Neuronal stem cell (in vitro differentiated cells): ENCODE measurements around the gene TRMT44.

Experiments
- DNase-seq: peaks from one replicate; pipeline ENCODE4 v3.0.0-alpha.2; 2013; ENCODE audit warnings: low spot score
- H2AFZ ChIP-seq: one replicate; pipeline ENCODE4 v1.6.1; 2013; ENCODE audit warnings: mild to moderate bottlenecking, low read length, inconsistent platforms
- H2AK5ac ChIP-seq: 2 replicates; pipeline ENCODE4 v1.6.1; 2013; ENCODE audit warnings: low read depth, mild to moderate bottlenecking, inconsistent platforms, low read length, moderate library complexity, mixed read lengths
- H2BK120ac ChIP-seq: 2 replicates; pipeline ENCODE4 v1.6.1; 2013; ENCODE audit warnings: low read depth, mild to moderate bottlenecking, inconsistent platforms, low read length, moderate library complexity, mixed read lengths
- H2BK12ac ChIP-seq: one replicate; pipeline ENCODE4 v1.6.1; 2013; ENCODE audit warnings: low read length, inconsistent platforms
- H2BK15ac ChIP-seq: 2 replicates; pipeline ENCODE4 v1.6.1; 2013; ENCODE audit warnings: mild to moderate bottlenecking, low read length, inconsistent platforms, mixed read lengths
- H2BK5ac ChIP-seq: one replicate; pipeline ENCODE4 v1.6.1; 2013; ENCODE audit warnings: inconsistent platforms, mild to moderate bottlenecking, low read length, moderate library complexity
- H3K14ac ChIP-seq: one replicate; pipeline ENCODE4 v1.6.1; 2013; ENCODE audit warnings: low read length, inconsistent platforms
- H3K18ac ChIP-seq: 2 replicates; pipeline ENCODE4 v1.6.1; 2013; ENCODE audit warnings: low read length, inconsistent platforms
- H3K23ac ChIP-seq: 2 replicates; pipeline ENCODE4 v1.6.1; 2013; ENCODE audit warnings: low read depth, mild to moderate bottlenecking, mixed read lengths, low read length, inconsistent platforms; ENCODE audit not compliant: poor library complexity
- H3K27ac ChIP-seq: replicated peaks from 3 replicates; pipeline ENCODE4 v1.5.1; 2013; ENCODE audit warnings: low read length, inconsistent platforms
- H3K27me3 ChIP-seq, 3 experiments: 2 replicates each; pipeline ENCODE4 v1.6.1; 2013; ENCODE audit warnings: low read length in 3 of 3, mild to moderate bottlenecking in 2 of 3, inconsistent platforms in 1 of 3, low read depth in 1 of 3, mixed read lengths in 1 of 3, moderate library complexity in 1 of 3; ENCODE audit not compliant: control insufficient read depth in 3 of 3, insufficient read depth in 3 of 3
- H3K36me3 ChIP-seq, 2 donors: replicated peaks in 1 of 2; 2 replicates each; pipeline ENCODE4 v1.6.1; 2013; ENCODE audit warnings: low read length in 2 of 2; ENCODE audit not compliant: control insufficient read depth in 2 of 2, insufficient read depth in 2 of 2
- H3K4ac ChIP-seq: 2 replicates; pipeline ENCODE4 v1.6.1; 2013; ENCODE audit warnings: inconsistent platforms, mild to moderate bottlenecking, low read length, moderate library complexity
- H3K4me1 ChIP-seq, 2 donors: 1 replicate in 1 of 2; 2 replicates in 1 of 2; pipeline ENCODE4 v1.6.1; 2013; ENCODE audit warnings: low read length in 2 of 2, low read depth in 1 of 2; ENCODE audit not compliant: control insufficient read depth in 2 of 2, insufficient read depth in 1 of 2
- H3K4me2 ChIP-seq: one replicate; pipeline ENCODE4 v1.6.1; 2013; ENCODE audit warnings: mild to moderate bottlenecking, low read length, inconsistent platforms; ENCODE audit not compliant: insufficient read depth, poor library complexity, severe bottlenecking
- H3K4me3 ChIP-seq, 2 donors: 2 replicates each; pipeline ENCODE4 v1.5.1; 2013; ENCODE audit warnings: low read length in 2 of 2, mild to moderate bottlenecking in 2 of 2, inconsistent platforms in 1 of 2, moderate library complexity in 1 of 2
- H3K79me1 ChIP-seq: one replicate; pipeline ENCODE4 v1.6.1; 2013; ENCODE audit warnings: low read depth, mild to moderate bottlenecking, inconsistent platforms, low read length, moderate library complexity
- H3K9ac ChIP-seq: one replicate; pipeline ENCODE4 v1.6.1; 2013; ENCODE audit warnings: mild to moderate bottlenecking, low read depth, low read length, inconsistent platforms; ENCODE audit not compliant: poor library complexity
- H3K9me3 ChIP-seq, 2 donors: replicated peaks in 1 of 2; 2 replicates each; pipeline versions ENCODE3 to v1.6.1; 2013; ENCODE audit warnings: low read length in 2 of 2, mild to moderate bottlenecking in 2 of 2, inconsistent platforms in 1 of 2, low read depth in 1 of 2, mixed read lengths in 1 of 2, moderate library complexity in 1 of 2; ENCODE audit not compliant: control insufficient read depth in 2 of 2, insufficient read depth in 1 of 2
- H4K8ac ChIP-seq: one replicate; pipeline ENCODE4 v1.6.1; 2013; ENCODE audit warnings: low read depth, mild to moderate bottlenecking, inconsistent platforms, low read length, moderate library complexity
- H4K91ac ChIP-seq: one replicate; pipeline ENCODE4 v1.6.1; 2013; ENCODE audit warnings: low read length, low read depth, mild to moderate bottlenecking, inconsistent platforms; ENCODE audit not compliant: poor library complexity
- WGBS, 2 donors: extraction: QIAGEN DNeasy Blood & Tissue Kit; methylation state at CpG; one replicate each; pipeline ENCODE4 v1.1.7; 2013; ENCODE audit warnings: missing lambda C conversion rate in 2 of 2, mixed read lengths in 1 of 2; ENCODE audit not compliant: insufficient read length in 2 of 2, insufficient replicate concordance in 1 of 2; ENCODE audit errors: extremely low coverage in 2 of 2; 5-methylcytosine and 5-hydroxymethylcytosine counted together

TRMT44 gene

GRCh38 chr4:8516061-8516573 lies 75.5 kb downstream of the TRMT44 start:
- Histone ChIP-seq H3K27me3 (no peaks in the 10 kb centered on the region), H2BK12ac (peak overlapping the region; percentile 25), H2AK5ac (no peak overlapping the region), H3K79me1 (no peaks in the 10 kb centered on the region), H2AFZ (no peak overlapping the region), H3K4me3 (no peak overlapping the region), H2BK5ac (no peak overlapping the region), H3K27ac (no peak overlapping the region), H2BK120ac (no peak overlapping the region), H4K91ac (no peak overlapping the region), H3K9ac (no peak overlapping the region), H3K18ac (no peak overlapping the region), H3K9me3 (peaks cover 0 to 2% of the 10 kb centered on the region in 2 donors), H4K8ac (no peak overlapping the region), H3K36me3 (no peaks in the 10 kb centered on the region), H3K4ac (no peak overlapping the region), H3K4me1 (no peaks in the 10 kb centered on the region), H3K23ac (no peak overlapping the region), H3K4me2 (no peak overlapping the region), H2BK15ac (no peak overlapping the region), H3K14ac (no peak overlapping the region)
- no peak for DNase-seq
- WGBS, 2 donors = no CpG with 5 or more reads among the region's 14 CpGs

- Histone ChIP-seq H3K36me3 (no peaks in the 10 kb centered on the region), H3K27ac (no peak overlapping the region), H2BK120ac (no peak overlapping the region), H2BK12ac (no peak overlapping the region), H3K4me3 (no peak overlapping the region), H2BK5ac (no peak overlapping the region), H3K9ac (no peak overlapping the region), H3K79me1 (no peaks in the 10 kb centered on the region), H3K27me3 (no peaks in the 10 kb centered on the region), H3K4me1 (no peaks in the 10 kb centered on the region), H2BK15ac (no peak overlapping the region), H3K4me2 (no peak overlapping the region), H3K14ac (no peak overlapping the region), H3K9me3 (peaks cover 0 to 3% of the 10 kb centered on the region in 2 donors), H4K8ac (no peak overlapping the region), H3K18ac (no peak overlapping the region), H3K4ac (peak overlapping the region; percentile 46), H4K91ac (no peak overlapping the region), H2AFZ (no peak overlapping the region), H2AK5ac (no peak overlapping the region), H3K23ac (no peak overlapping the region)
- no CpG with 5 or more reads among the region's 5 CpGs for WGBS, 2 donors
- DNase-seq = no peak
Measured at GRCh38 chr4:8516996-8517550, 76.5 kb downstream of the TRMT44 start.

GRCh38 chr4:8517946-8518345 lies 77.4 kb downstream of the TRMT44 start:
- H3K27me3 ChIP-seq = no peaks in the 10 kb centered on the region
- no peak overlapping the region for H4K91ac ChIP-seq
- H3K4me3 ChIP-seq = no peak overlapping the region
- H3K23ac ChIP-seq = no peak overlapping the region
- H3K36me3 ChIP-seq = no peaks in the 10 kb centered on the region
- no peak for DNase-seq
- no peak overlapping the region for H3K4me2 ChIP-seq
- no peak overlapping the region for H2AFZ ChIP-seq
- no peak overlapping the region for H3K9ac ChIP-seq
- peak overlapping the region; percentile 40 for H2AK5ac ChIP-seq
- H2BK5ac ChIP-seq = no peak overlapping the region
- WGBS, 2 donors = no CpG with 5 or more reads among the region's 13 CpGs
- H2BK120ac ChIP-seq = no peak overlapping the region
- peak overlapping the region; percentile 62 for H3K18ac ChIP-seq
- H3K27ac ChIP-seq = no peak overlapping the region
- H3K79me1 ChIP-seq = no peaks in the 10 kb centered on the region
- no peak overlapping the region for H2BK15ac ChIP-seq
- H4K8ac ChIP-seq = no peak overlapping the region
- H3K4me1 ChIP-seq = no peaks in the 10 kb centered on the region
- no peak overlapping the region for H2BK12ac ChIP-seq
- H3K9me3 ChIP-seq = peaks cover 0 to 5% of the 10 kb centered on the region in 2 donors
- peak overlapping the region; percentile 63 for H3K14ac ChIP-seq
- H3K4ac ChIP-seq = no peak overlapping the region

DNA sequence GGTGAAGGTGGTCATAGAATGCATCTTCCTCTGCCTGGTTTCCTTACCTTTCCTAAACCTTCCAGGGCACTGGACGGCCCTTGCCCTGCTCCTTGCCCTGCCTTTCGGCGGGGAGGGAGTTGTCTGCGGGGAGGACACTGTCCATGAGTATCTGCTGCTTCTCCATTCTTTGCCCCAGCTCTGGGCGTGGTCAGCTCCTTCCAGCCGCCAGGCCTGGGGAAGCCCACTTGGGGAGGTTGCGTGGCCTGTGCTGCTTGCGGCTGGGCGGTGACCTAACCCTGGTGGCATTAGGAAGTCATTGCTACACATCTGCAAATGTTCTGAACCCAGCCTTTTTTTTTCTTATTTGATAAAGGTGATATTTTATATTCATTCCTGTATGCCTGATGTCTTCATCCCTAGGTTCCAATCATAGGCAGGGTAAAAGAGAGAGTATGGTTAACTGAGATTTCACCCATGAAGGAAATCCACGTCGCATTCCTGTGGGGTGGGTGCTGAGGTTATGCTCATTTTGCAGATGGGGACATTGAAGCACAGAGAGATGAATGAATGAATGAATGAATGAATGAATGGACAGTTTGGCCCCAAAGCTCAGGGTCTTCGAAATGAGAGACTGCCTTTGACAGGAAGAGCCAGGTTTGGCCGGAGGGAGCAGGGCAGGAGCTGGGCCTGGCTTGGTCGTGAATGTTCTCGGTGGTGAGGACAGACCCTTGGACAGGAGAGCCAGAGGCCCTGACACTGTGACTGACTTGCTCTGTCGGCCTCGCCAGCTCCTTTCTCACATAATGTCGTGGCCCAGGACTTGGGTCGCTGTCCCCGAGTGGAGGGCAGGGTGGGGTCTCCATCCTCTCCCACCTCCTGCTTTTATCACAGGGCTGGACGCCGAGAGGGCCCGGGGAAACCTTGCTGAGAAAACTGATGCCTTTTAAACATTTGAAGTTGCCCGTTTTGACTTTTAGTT lies 81.9 kb downstream of the TRMT44 start:
- H3K79me1 ChIP-seq = no peaks in the 10 kb centered on the region

More for the DNA sequence above, 81.9 kb downstream of the TRMT44 start:
- H2BK120ac ChIP-seq = no peak overlapping the region
- no peak overlapping the region for H3K4me2 ChIP-seq
- H3K4ac ChIP-seq = no peak overlapping the region
- DNase-seq = no peak
- peak overlapping the region; percentile 12 for H3K23ac ChIP-seq
- peaks cover 0 to 5% of the 10 kb centered on the region in 2 donors for H3K9me3 ChIP-seq
- no peak overlapping the region for H3K4me3 ChIP-seq
- no peak overlapping the region for H3K18ac ChIP-seq
- no peak overlapping the region for H3K27ac ChIP-seq
- H3K36me3 ChIP-seq = no peaks in the 10 kb centered on the region
- no peak overlapping the region for H2BK12ac ChIP-seq
- no peak overlapping the region for H4K91ac ChIP-seq
- no peak overlapping the region for H2AK5ac ChIP-seq
- H2BK5ac ChIP-seq = no peak overlapping the region
- WGBS, 2 donors = no CpG with 5 or more reads among the region's 24 CpGs
- H4K8ac ChIP-seq = no peak overlapping the region
- H2BK15ac ChIP-seq = no peak overlapping the region
- no peak overlapping the region for H3K14ac ChIP-seq
- no peaks in the 10 kb centered on the region for H3K27me3 ChIP-seq
- peak overlapping the region; percentile 13 for H3K9ac ChIP-seq
- H2AFZ ChIP-seq = no peak overlapping the region
- no peaks in the 10 kb centered on the region for H3K4me1 ChIP-seq
